HEK293 (cell line): ENCODE data around the gene CCDC124.

Source experiments
- CTCF ChIA-PET: fragments of 350-600 bp; formaldehyde crosslinking; extraction: SDS; loops from one replicate; lab custom pipeline; 2021; ENCODE audit warnings: antibody characterized with exemption; lab: Yijun Ruan, JAX
- POLR2A ChIA-PET: fragments of 300-600 bp; formaldehyde crosslinking; extraction: SDS; loops from one replicate; lab custom pipeline; 2020; ENCODE audit warnings: antibody characterized with exemption, inconsistent platforms; lab: Yijun Ruan, JAX
- H3K27ac ChIP-seq: fragments of 200-500 bp; sonication (Bioruptor generic); 2 replicates; pipeline ENCODE4 v1.5.1; 2014; ENCODE audit warnings: low read depth, low read length, control low read depth, inconsistent platforms; ENCODE audit errors: extremely low read depth
- H3K36me3 ChIP-seq, 2 experiments: fragments of 200-500 bp in 1 of 2; sonication (Bioruptor generic) in 1 of 2; 1 replicate in 1 of 2; 2 replicates in 1 of 2; pipeline ENCODE4 v1.5.1; 2014 to 2017; ENCODE audit warnings: inconsistent platforms in 2 of 2, low read length in 2 of 2; ENCODE audit not compliant: control insufficient read depth in 2 of 2, insufficient read depth in 1 of 2
- H3K4me1 ChIP-seq: fragments of 200-500 bp; sonication (Bioruptor generic); 2 replicates; pipeline ENCODE4 v1.5.1; 2014; ENCODE audit warnings: mild to moderate bottlenecking, low read length, inconsistent platforms; ENCODE audit not compliant: control insufficient read depth, insufficient read depth
- H3K4me3 ChIP-seq: 2 replicates; pipeline ENCODE4 v1.5.1; 2011; ENCODE audit warnings: low read depth, mild to moderate bottlenecking, control low read depth, low read length, moderate library complexity
- H3K9me3 ChIP-seq: fragments of 200-500 bp; sonication (Bioruptor generic); 2 replicates; pipeline ENCODE4 v1.5.1; 2014; ENCODE audit warnings: low read depth, low read length, inconsistent platforms; ENCODE audit not compliant: control insufficient read depth, insufficient read depth
- HOXA7 ChIP-seq: sonication (generic); formaldehyde crosslinking; IDR thresholded peaks from 2 replicates; pipeline ENCODE4 v1.8.1; 2022; ENCODE audit warnings: missing genetic modification reagents, borderline replicate concordance
- KLF9 ChIP-seq: fragments of 450-650 bp; formaldehyde crosslinking; IDR thresholded peaks from 2 replicates; pipeline ENCODE4 v1.5.1; 2016; ENCODE audit warnings: missing biosample characterization, missing genetic modification characterization, low read depth
- PRDM10 ChIP-seq: fragments of 450-650 bp; formaldehyde crosslinking; IDR thresholded peaks from 2 replicates; pipeline ENCODE4 v1.5.1; 2016; ENCODE audit warnings: missing biosample characterization, missing genetic modification characterization
- PRDM2 ChIP-seq: fragments of 450-650 bp; formaldehyde crosslinking; IDR thresholded peaks from 2 replicates; pipeline ENCODE4 v1.5.1; 2016; ENCODE audit warnings: missing biosample characterization, missing genetic modification characterization, borderline replicate concordance
- SETDB1 ChIP-seq: IDR thresholded peaks from one replicate; pipeline ENCODE4 v1.6.1; 2017; ENCODE audit warnings: mild to moderate bottlenecking, low read length, moderate library complexity, mixed read lengths; ENCODE audit not compliant: insufficient read length
- YY2 ChIP-seq: fragments of 450-650 bp; formaldehyde crosslinking; IDR thresholded peaks from 2 replicates; pipeline ENCODE4 v1.5.1; 2016; ENCODE audit warnings: missing biosample characterization, missing genetic modification characterization
- ZNF776 ChIP-seq: fragments of 450-650 bp; formaldehyde crosslinking; IDR thresholded peaks from 2 replicates; pipeline ENCODE4 v1.5.0; 2017; ENCODE audit warnings: missing biosample characterization, missing genetic modification characterization, borderline replicate concordance
- ZSCAN4 ChIP-seq: fragments of 450-650 bp; formaldehyde crosslinking; IDR thresholded peaks from 2 replicates; pipeline ENCODE4 v1.5.1; 2017; ENCODE audit warnings: missing biosample characterization, missing genetic modification characterization

CCDC124 gene

GRCh38 chr19:17902701-17903100, 30.1 kb upstream of the CCDC124 start:
- no peak for TF ChIP-seq KLF9 (tag by site-specific recombination)
- 0 out of 2 replicates have a peak, but pooled peaks have one; percentile 10 for TF ChIP-seq PRDM10
- TF ChIP-seq ZSCAN4 (tag by site-specific recombination): no peak
- TF ChIP-seq HOXA7: no peak
- TF ChIP-seq YY2 (tag by site-specific recombination): 0 out of 2 replicates have a peak, but pooled peaks have one; percentile 27
- POLR2A ChIA-PET: no interaction called here
- Histone ChIP-seq H3K4me3 (no peak overlapping the region), H3K4me1 (no peaks in the 10 kb centered on the region), H3K27ac (no peak overlapping the region), H3K36me3 (no peaks in the 10 kb centered on the region), H3K9me3 (no peaks in the 10 kb centered on the region)
- CTCF ChIA-PET: no interaction called here

- no peaks in the 10 kb centered on the region for H3K9me3 ChIP-seq
- POLR2A ChIA-PET: no interaction called here
- CTCF ChIA-PET: interaction anchor here (0.7 kb wide), 1 partner anchor 46 kb away, joined by 3 read pairs; no protein-coding TSS in a partner anchor
- no peaks in the 10 kb centered on the region for H3K36me3 ChIP-seq
- TF ChIP-seq PRDM10 (no peak), SETDB1 (peak; percentile 77)
- H3K4me1 ChIP-seq: no peaks in the 10 kb centered on the region
- no peak overlapping the region for H3K27ac ChIP-seq
- no peak overlapping the region for H3K4me3 ChIP-seq
These were observed 24.6 kb upstream of the CCDC124 start for GRCh38 chr19:17908244-17908643.

GRCh38 chr19:17909003-17909732, 23.6 kb upstream of the CCDC124 start:
- H3K4me3 ChIP-seq: no peak overlapping the region
- H3K36me3 ChIP-seq: no peaks in the 10 kb centered on the region
- H3K4me1 ChIP-seq: no peaks in the 10 kb centered on the region
- TF ChIP-seq PRDM2 (tag by site-specific recombination): no peak
- no peak for TF ChIP-seq ZNF776 (tag by site-specific recombination)
- H3K27ac ChIP-seq: no peak overlapping the region
- POLR2A ChIA-PET: no interaction called here
- CTCF ChIA-PET: interaction anchor here (1.1 kb wide), 1 partner anchor 53 kb away, joined by 4 read pairs; no protein-coding TSS in a partner anchor
- H3K9me3 ChIP-seq: no peaks in the 10 kb centered on the region
